Stimulated activated effector memory CD8-positive, alpha-beta T cell treated with anti-CD3 and anti-CD28 coated beads, Interleukin-12 subunit alpha, Interleukin-12 subunit beta, amount 100 ng/mL, for 72 hours (primary cell): ENCODE data around the gene FNDC11.

Experiments used
- ATAC-seq: fragments of 150-1000 bp; cut with Tn5 transposase; 2 replicates; pipeline ENCODE4 v1.10.0; 2021
- DNase-seq, 2 donors: peaks; one replicate each; pipeline ENCODE4 v3.0.0; 2021 to 2022; ENCODE audit warnings: low spot score in 2 of 2
- H3K27ac Mint-ChIP-seq: one replicate; pipeline ENCODE4 v1.8.0; 2022; ENCODE audit warnings: mild to moderate bottlenecking, mixed read lengths
- H3K36me3 Mint-ChIP-seq: one replicate; pipeline ENCODE4 v1.8.0; 2022; ENCODE audit warnings: mild to moderate bottlenecking, mixed read lengths
- H3K4me1 Mint-ChIP-seq: one replicate; pipeline ENCODE4 v1.8.0; 2022; ENCODE audit warnings: mixed read lengths
- H3K4me3 Mint-ChIP-seq: one replicate; pipeline ENCODE4 v1.8.0; 2022; ENCODE audit warnings: mild to moderate bottlenecking, mixed read lengths
- H3K9me3 Mint-ChIP-seq: one replicate; pipeline ENCODE4 v1.8.0; 2022; ENCODE audit warnings: mixed read lengths

The FNDC11 gene

GRCh38 chr20:63587256-63587655 is 33.3 kb downstream of the FNDC11 start:
- DNase-seq, result no peak
- Mint-ChIP-seq H3K4me3 (no peak overlapping the region), H3K9me3 (no peaks in the 10 kb centered on the region), H3K36me3 (peaks cover 29% of the 10 kb centered on the region), H3K4me1 (peaks cover 8% of the 10 kb centered on the region), H3K27ac (no peak overlapping the region)
- no peak for ATAC-seq

- no peak for DNase-seq
- H3K9me3 Mint-ChIP-seq, result no peaks in the 10 kb centered on the region
- peaks cover 31% of the 10 kb centered on the region for H3K36me3 Mint-ChIP-seq
- H3K4me1 Mint-ChIP-seq, result peaks cover 8% of the 10 kb centered on the region
- ATAC-seq, result no peak
- no peak overlapping the region for H3K4me3 Mint-ChIP-seq
- no peak overlapping the region for H3K27ac Mint-ChIP-seq
Measured at GRCh38 chr20:63587776-63588591, 34.0 kb downstream of the FNDC11 start.

- Mint-ChIP-seq H3K27ac (no peak overlapping the region), H3K4me3 (no peak overlapping the region), H3K9me3 (no peaks in the 10 kb centered on the region), H3K4me1 (peaks cover 8% of the 10 kb centered on the region), H3K36me3 (peaks cover 38% of the 10 kb centered on the region)
- DNase-seq (no peak), ATAC-seq (no peak)
Measured at GRCh38 chr20:63588641-63589041, 34.7 kb downstream of the FNDC11 start.

GRCh38 chr20:63589261-63590217 is 35.6 kb downstream of the FNDC11 start:
- DNase-seq (no peak), ATAC-seq (no peak)
- Mint-ChIP-seq H3K27ac (no peak overlapping the region), H3K4me3 (no peak overlapping the region), H3K9me3 (no peaks in the 10 kb centered on the region), H3K4me1 (peaks cover 8% of the 10 kb centered on the region), H3K36me3 (peaks cover 40% of the 10 kb centered on the region)

- Mint-ChIP-seq H3K4me1 (peaks cover 7% of the 10 kb centered on the region), H3K4me3 (no peak overlapping the region), H3K36me3 (peaks cover 49% of the 10 kb centered on the region), H3K9me3 (no peaks in the 10 kb centered on the region), H3K27ac (no peak overlapping the region)
- no peak for DNase-seq
- ATAC-seq, result no peak
Measured at GRCh38 chr20:63590218-63591146, 36.5 kb downstream of the FNDC11 start.

- Mint-ChIP-seq H3K27ac (no peak overlapping the region), H3K4me3 (no peak overlapping the region), H3K4me1 (no peaks in the 10 kb centered on the region), H3K9me3 (no peaks in the 10 kb centered on the region), H3K36me3 (peaks cover 50% of the 10 kb centered on the region)
- no peak for DNase-seq
- no peak for ATAC-seq
Measured at GRCh38 chr20:63591147-63591533, 37.2 kb downstream of the FNDC11 start.

- H3K27ac Mint-ChIP-seq, result no peak overlapping the region
- DNase-seq (no peak), ATAC-seq (no peak)
- no peak overlapping the region for H3K4me3 Mint-ChIP-seq
- no peaks in the 10 kb centered on the region for H3K4me1 Mint-ChIP-seq
- no peaks in the 10 kb centered on the region for H3K9me3 Mint-ChIP-seq
- peaks cover 55% of the 10 kb centered on the region for H3K36me3 Mint-ChIP-seq
Measured at GRCh38 chr20:63591786-63592355, 37.9 kb downstream of the FNDC11 start.

GRCh38 chr20:63592661-63593060 is 38.7 kb downstream of the FNDC11 start:
- Mint-ChIP-seq H3K36me3 (peaks cover 58% of the 10 kb centered on the region), H3K9me3 (no peaks in the 10 kb centered on the region), H3K27ac (no peak overlapping the region), H3K4me1 (no peaks in the 10 kb centered on the region), H3K4me3 (no peak overlapping the region)
- ATAC-seq (no peak), DNase-seq (no peak)

- no peaks in the 10 kb centered on the region for H3K4me1 Mint-ChIP-seq
- no peak for ATAC-seq
- DNase-seq, result no peak
- no peaks in the 10 kb centered on the region for H3K9me3 Mint-ChIP-seq
- no peak overlapping the region for H3K4me3 Mint-ChIP-seq
- H3K27ac Mint-ChIP-seq, result no peak overlapping the region
- peaks cover 66% of the 10 kb centered on the region for H3K36me3 Mint-ChIP-seq
Measured at GRCh38 chr20:63594043-63594561, 40.1 kb downstream of the FNDC11 start.

GRCh38 chr20:63595416-63596127 is 41.6 kb downstream of the FNDC11 start:
- Mint-ChIP-seq H3K36me3 (peaks cover 69% of the 10 kb centered on the region), H3K4me3 (no peak overlapping the region), H3K9me3 (no peaks in the 10 kb centered on the region), H3K4me1 (no peaks in the 10 kb centered on the region), H3K27ac (no peak overlapping the region)
- ATAC-seq, result no peak
- no peak for DNase-seq

GRCh38 chr20:63596423-63596822 is 42.5 kb downstream of the FNDC11 start:
- Mint-ChIP-seq H3K9me3 (no peaks in the 10 kb centered on the region), H3K4me1 (no peaks in the 10 kb centered on the region), H3K27ac (no peak overlapping the region), H3K4me3 (no peak overlapping the region), H3K36me3 (peaks cover 72% of the 10 kb centered on the region)
- no peak for ATAC-seq
- DNase-seq, result no peak

- H3K36me3 Mint-ChIP-seq, result peaks cover 82% of the 10 kb centered on the region
- no peak overlapping the region for H3K4me3 Mint-ChIP-seq
- DNase-seq (no peak), ATAC-seq (no peak)
- no peaks in the 10 kb centered on the region for H3K9me3 Mint-ChIP-seq
- H3K27ac Mint-ChIP-seq, result no peak overlapping the region
- peaks cover 4% of the 10 kb centered on the region for H3K4me1 Mint-ChIP-seq
Measured at GRCh38 chr20:63597651-63598478, 43.9 kb downstream of the FNDC11 start.
